HL-60 (cell line): ENCODE data around the gene EIPR1.

ENCODE experiments used
- POLR2AphosphoS5 ChIP-seq: IDR thresholded peaks from 2 replicates; pipeline ENCODE4 v1.6.1; 2012; ENCODE audit warnings: low read depth
- REST ChIP-seq: IDR thresholded peaks from 2 replicates; pipeline ENCODE4 v1.6.1; 2012; ENCODE audit warnings: low read depth; ENCODE audit not compliant: insufficient replicate concordance
- TF ChIP-seq, protein P1 (sequence below): IDR thresholded peaks from one replicate; pipeline ENCODE4 v1.5.1; 2011; ENCODE audit warnings: low read length, control low read depth, inconsistent platforms; ENCODE audit not compliant: insufficient read depth

GRCh38 chr2:3192920-3193319, 184.7 kb downstream of the EIPR1 start:
- TF ChIP-seq, protein P1, sequence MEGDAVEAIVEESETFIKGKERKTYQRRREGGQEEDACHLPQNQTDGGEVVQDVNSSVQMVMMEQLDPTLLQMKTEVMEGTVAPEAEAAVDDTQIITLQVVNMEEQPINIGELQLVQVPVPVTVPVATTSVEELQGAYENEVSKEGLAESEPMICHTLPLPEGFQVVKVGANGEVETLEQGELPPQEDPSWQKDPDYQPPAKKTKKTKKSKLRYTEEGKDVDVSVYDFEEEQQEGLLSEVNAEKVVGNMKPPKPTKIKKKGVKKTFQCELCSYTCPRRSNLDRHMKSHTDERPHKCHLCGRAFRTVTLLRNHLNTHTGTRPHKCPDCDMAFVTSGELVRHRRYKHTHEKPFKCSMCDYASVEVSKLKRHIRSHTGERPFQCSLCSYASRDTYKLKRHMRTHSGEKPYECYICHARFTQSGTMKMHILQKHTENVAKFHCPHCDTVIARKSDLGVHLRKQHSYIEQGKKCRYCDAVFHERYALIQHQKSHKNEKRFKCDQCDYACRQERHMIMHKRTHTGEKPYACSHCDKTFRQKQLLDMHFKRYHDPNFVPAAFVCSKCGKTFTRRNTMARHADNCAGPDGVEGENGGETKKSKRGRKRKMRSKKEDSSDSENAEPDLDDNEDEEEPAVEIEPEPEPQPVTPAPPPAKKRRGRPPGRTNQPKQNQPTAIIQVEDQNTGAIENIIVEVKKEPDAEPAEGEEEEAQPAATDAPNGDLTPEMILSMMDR, result no peak
- TF ChIP-seq REST (no peak), POLR2AphosphoS5 (no peak)
